Pulmonary artery endothelial cell (primary cell): Measurements from ENCODE around the gene RASL10A. TPM values are rescaled to one million over a fixed set of nuclear protein-coding genes. Genes with fewer than 3 reads are reported as not detected.
"Not testable (repeated sequence)": the region's sequence is repeated elsewhere in the genome, so short reads cannot be mapped to it uniquely, and the experiment has no call there.

ENCODE experiments used
- DNase-seq: peaks from one replicate; pipeline ENCODE4 v3.0.0-alpha.2; 2011; ENCODE audit warnings: low read depth, low spot score
- total RNA-seq: library from RNA; depleted of rRNA; stranded (reverse); fragments of >200 nt; gene quantifications from 2 replicates; pipeline ENCODE4 v1.2.3, GENCODE V29; 2014

RASL10A gene
- 0.25 and 0.73 TPM in 2 replicates for total RNA-seq

DNA sequence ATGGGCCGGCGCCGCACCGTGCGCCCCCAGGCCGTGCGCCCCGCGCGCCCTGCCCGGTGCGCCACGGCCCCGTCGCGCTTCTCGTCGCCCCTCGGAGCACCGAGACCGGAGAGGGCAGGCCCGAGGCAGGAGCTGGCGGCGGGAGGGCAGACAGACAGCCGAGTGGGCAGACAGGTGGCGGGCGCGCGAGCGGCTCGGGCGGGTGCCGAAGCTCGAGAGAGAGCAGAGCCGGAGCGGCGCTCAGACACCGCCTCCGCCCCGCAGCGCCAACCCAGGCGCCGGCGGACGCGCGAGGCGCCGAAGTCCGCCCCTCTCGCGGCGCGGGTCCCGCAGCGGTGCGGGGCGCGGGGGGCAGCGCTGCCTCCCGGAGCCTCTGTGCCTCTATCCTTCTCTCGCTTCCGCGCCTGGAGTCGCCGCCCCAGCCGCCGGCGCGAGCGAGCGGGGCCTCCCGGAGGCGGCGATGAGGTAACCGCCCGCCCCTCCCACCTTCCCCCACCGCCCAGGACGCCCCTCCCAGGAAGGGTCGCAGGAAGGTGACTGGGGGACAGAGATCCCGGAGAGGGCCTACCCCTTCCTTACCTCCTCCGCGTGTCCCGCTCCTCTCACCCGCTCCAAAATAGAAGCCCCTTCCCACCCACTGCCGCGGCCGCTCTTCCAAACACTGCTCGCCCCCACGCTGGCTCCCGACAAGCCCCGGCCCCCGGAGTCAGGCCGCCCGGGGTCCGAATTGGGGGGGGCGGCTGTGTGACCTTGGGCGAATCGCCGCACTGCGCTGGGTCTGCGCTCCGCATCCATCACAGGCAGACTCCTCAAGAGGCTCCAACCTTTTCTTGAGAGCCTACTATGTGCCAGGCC, at the start of gene RASL10A:
RASL10A (minus strand) TSS at position 412 of the 855 bp plus-strand sequence. CDS start 451 bp downstream, outside the sequence.
- no peak for DNase-seq

DNA sequence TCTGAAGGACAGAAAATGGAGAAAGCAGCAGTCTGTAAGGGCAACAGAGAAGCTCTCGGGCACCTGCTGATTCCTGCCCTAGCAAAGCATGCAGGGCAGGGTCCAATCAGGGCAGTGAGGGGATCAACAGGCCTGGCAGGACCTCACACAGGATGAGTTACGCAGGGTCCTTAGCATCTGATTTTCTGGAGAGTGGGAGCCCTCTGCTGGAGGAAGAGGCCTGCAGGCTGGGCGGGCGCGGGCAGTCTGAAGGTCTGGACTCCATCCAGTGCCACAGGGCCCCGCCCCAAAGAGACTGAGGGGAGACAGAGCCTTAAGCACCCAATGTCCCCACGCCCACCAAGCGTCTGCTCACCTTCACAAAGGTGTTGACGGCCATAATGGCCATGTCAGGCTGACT, 44.0 kb upstream of the RASL10A start:
- no peak for DNase-seq

DNA sequence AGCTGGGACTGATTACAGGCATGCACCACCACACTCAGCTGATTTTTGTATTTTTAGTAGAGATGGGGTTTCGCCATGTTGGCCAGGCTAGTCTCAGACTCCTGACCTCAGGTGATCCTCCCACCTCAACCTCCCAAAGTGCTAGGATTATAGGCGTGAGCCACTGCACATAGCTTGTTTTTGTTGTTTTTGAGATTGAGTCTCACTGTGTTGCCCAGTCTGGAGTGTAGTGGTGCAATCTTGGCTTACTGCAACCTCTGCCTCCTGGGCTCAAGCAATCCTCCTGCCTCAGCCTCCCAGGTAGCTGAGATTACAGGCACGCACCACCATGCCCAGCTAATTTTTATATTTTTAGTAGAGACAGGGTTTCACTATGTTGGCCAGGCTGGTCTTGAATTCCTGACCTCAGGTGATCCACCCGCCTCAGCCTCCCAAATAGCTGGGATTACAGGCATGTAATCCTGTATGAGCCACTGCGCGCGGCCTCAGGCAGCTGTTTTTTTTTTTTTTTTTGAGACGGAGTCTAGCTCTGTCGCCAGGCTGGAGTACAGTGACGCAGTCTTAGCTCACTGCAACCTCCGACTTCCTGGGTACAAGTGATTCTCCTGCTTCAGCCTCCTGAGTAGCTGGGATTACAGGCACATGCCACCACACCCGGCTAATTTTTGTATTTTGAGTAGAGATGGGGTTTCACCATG, 41.8 kb upstream of the RASL10A start:
- not testable (repeated sequence) for DNase-seq

DNA sequence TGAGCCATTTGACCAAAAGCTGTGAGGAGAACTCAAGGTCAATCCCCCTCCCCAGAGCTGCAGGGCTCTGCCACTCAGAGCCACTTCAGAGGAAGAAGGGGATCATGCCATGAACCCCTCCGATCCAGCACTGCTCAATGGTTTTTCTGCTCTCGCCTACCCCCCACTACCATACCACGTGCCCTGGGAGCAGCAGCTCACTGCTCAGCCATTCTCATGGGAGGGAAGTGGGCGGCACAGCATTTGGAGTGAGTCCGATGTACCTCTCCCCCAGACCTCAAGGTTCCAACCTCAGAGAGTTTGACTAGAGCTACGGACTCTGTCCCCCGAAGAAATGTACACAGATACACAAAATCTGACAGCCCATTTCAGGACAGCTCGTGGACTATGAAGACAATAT, 38.4 kb upstream of the RASL10A start:
- no peak for DNase-seq

GRCh38 chr22:29353286-29353685, 37.8 kb upstream of the RASL10A start:
- no peak for DNase-seq

- DNase-seq = no peak
These were observed 37.3 kb upstream of the RASL10A start for GRCh38 chr22:29352778-29353177.

DNA sequence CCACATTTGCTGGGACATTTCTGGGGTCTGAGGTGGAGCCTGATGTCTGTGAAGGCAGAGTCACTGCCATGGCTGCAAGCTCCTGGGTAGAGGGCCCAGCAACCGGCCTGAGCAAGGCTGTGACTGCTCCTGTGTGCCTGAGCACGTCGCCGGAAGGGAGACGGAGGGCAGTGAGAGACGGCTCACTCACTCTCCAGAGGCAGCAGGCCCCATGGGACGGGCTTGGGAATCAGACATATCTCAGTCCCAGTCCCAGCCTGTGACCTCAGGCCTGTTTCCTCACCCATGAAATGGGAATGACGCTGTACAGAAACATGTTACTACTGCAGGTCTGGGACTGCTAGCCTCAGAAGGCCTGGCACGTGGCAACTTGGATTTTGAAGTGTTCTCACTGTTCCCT, 36.4 kb upstream of the RASL10A start:
- DNase-seq = no peak

DNA sequence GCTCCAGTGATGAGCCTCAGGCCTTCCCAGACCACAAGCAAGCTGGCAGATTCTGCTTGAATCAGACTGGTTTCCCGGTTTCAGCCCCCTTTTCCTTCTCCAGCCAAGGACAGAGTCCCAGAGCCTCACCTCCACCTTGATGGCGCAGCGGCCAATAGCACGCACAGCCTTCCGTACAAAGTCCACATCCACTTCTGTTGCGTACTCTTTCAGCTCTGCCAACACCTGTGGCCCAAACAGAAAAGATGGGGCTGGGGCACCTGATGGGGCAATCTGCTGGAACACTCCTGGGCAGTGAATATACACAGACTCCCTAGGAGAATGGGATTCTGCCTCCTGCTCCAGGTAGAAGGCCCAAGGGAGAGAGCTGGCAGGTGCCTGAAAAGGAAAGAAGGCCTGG, 35.5 kb upstream of the RASL10A start:
- no peak for DNase-seq

DNA sequence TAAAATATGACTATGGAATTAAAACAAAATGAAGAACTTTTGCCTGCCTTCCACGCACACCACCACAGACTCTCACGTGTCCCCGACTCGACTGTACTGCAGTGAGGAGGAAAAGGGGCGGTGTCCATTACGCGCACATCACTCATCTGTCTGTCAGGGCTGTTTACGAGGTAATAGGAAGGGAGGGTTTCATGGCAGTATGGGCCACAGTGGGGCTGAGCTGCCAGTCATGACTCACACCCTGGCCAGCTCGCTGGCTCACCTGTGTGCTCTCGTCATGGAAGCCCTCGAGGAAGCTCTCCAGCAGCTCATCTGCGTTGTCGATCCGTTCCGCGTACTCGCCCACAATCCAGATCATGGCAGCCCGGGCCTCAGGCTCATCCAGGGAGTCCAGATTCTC, 33.5 kb upstream of the RASL10A start:
- DNase-seq = no peak

GRCh38 chr22:29348041-29348440, 32.5 kb upstream of the RASL10A start:
- no peak for DNase-seq

GRCh38 chr22:29346659-29347058, 31.2 kb upstream of the RASL10A start:
- no peak for DNase-seq

GRCh38 chr22:29345932-29346331, 30.4 kb upstream of the RASL10A start:
- DNase-seq = no peak

DNA sequence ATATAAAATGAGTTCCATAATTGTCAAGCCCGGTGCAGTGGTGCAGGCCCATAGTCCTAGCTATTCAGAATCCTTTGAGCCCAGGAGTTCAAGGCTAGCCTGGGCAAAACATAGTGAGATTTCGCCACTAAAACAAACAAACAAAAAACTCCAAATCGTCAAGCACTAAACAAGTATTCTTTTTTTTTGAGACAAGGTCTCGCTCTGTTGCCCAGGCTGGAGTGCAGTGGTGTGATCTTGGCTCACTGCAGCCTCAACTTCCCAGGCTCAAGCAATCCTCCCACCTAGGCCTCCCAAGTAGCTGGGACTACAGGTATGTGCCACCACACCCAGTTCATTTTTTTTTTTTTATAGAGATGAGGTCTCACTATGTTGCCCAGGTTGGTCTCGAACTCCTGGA, 29.4 kb upstream of the RASL10A start:
- not testable (repeated sequence) for DNase-seq

- DNase-seq = peak; percentile 33
These were observed 28.6 kb upstream of the RASL10A start for GRCh38 chr22:29344137-29344536.

- DNase-seq = no peak
These were observed 27.9 kb upstream of the RASL10A start for GRCh38 chr22:29343313-29343805.

DNA sequence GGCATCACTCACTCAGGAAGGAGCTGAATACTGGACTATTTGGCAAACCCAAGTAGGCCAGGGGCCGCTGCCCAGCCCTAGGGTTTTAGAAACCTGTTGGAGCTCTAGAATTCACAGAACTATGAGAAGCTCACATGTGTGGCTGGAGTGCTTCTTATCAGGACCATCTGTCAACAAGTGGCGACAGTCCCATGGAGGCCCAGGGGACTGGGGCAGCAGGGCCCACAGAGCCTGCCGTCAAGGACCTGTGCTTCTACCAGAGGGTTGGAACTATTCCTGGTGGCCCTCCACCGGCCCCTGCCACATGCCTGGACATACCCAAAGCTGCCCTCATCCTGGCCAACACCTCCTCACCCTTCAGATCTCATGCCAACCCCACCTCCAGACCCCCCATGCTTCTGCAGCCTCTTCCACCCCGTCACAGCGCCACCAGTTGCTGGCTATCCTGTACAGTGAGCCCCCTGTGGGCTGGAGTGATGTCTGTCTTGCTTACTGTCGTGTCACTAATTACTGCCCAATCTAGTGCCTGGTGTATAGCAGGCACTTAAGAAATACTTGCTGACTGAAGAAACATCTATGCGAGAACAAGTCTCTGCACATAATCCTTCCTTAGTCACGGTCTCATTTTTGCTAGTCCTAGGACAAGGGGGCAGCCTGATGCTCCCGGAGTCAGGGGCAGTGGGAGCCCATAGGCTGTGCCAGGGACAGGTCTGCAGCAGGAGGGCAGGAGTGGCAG, 27.2 kb upstream of the RASL10A start:
- no peak for DNase-seq

- no peak for DNase-seq
These were observed 26.7 kb upstream of the RASL10A start for GRCh38 chr22:29342177-29342576.

DNA sequence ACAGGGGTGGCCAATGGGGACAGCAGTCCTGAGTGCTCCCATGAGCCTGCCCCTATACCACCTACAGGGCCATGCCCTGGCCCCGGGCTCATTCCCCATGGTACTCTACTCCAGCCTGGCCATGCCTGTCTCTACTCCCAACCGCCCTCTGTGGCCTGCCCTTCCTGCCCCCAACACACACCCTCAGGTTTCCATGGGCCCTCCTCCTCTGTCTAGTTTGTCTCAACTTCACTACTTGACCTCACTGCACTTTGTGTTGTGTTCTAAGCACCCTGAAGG, 26.3 kb upstream of the RASL10A start:
- no peak for DNase-seq

DNA sequence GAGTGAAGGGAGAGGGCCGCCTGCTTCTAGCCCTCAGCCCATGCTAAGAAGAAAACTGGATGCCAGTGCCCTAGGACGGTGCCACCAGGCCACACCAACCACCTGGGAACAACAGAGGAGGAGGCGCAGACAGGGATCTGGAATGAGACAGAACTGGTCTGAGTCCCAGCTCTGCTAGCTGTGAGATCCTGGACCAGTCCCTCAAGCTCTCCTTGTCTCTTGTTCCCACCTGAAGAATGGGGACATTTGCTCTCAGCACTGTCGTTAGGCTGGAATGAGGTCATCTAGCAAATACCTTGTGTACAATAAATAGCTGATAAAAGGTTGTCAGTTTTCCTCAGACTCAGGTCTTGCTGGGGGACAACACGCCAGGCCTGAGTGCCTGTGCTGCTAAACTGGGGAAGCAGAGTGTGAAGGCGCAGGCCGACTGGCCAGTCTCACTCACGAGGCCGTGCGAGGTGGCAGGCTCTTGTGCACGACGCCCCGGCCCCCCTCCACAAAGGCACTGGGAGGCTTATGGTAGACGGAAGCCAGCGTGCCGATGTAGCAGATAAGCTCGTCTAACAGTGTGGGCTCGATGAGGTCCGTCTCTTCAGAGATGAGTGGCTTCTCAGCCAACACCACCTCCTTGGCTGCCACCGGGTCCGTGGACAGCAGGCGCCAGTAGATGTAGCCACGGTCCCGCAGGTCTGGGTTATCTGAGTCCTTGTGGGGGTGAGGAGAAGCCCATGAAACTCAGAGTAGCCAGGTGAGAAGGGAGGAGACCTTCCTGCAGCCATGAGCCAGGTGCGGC, 25.8 kb upstream of the RASL10A start:
- no peak for DNase-seq

- no peak for DNase-seq
These were observed 25.1 kb upstream of the RASL10A start for GRCh38 chr22:29340566-29340965.
